Osteocyte (in vitro differentiated cells): ENCODE measurements around the gene DAP. TPM values are rescaled to one million over a fixed set of nuclear protein-coding genes. Genes with fewer than 3 reads are reported as not detected.
"Not testable (repeated sequence)": the region's sequence is repeated elsewhere in the genome, so short reads cannot be mapped to it uniquely, and the experiment has no call there.

ENCODE experiments used
- DNase-seq: peaks from one replicate; pipeline ENCODE4 v3.0.0; 2021; ENCODE audit warnings: mixed read lengths; ENCODE audit not compliant: unreplicated experiment; ENCODE audit errors: extremely low spot score
- H3K27ac Mint-ChIP-seq: one replicate; pipeline ENCODE4 v1.8.0; 2021; ENCODE audit warnings: mild to moderate bottlenecking, mixed read lengths; ENCODE audit not compliant: unreplicated experiment
- H3K27me3 Mint-ChIP-seq: one replicate; pipeline ENCODE4 v1.8.0; 2021; ENCODE audit warnings: mixed read lengths; ENCODE audit not compliant: unreplicated experiment
- H3K36me3 Mint-ChIP-seq: one replicate; pipeline ENCODE4 v1.8.0; 2021; ENCODE audit warnings: mixed read lengths; ENCODE audit not compliant: unreplicated experiment
- H3K4me1 Mint-ChIP-seq: one replicate; pipeline ENCODE4 v1.8.0; 2021; ENCODE audit warnings: mixed read lengths; ENCODE audit not compliant: unreplicated experiment
- H3K4me3 Mint-ChIP-seq: one replicate; pipeline ENCODE4 v1.8.0; 2021; ENCODE audit warnings: mild to moderate bottlenecking, moderate library complexity, mixed read lengths; ENCODE audit not compliant: unreplicated experiment
- H3K9me3 Mint-ChIP-seq: one replicate; pipeline ENCODE4 v1.8.0; 2021; ENCODE audit warnings: mixed read lengths; ENCODE audit not compliant: unreplicated experiment
- total RNA-seq: library from RNA; stranded (reverse); gene quantifications from 2 replicates; pipeline ENCODE4 v1.2.1, GENCODE V29; 2021
- TF ChIP-seq, protein P1 (sequence below): fragments of 200-600 bp; sonication (generic); IDR thresholded peaks from 2 replicates; pipeline ENCODE4 v1.5.0; 2021; ENCODE audit warnings: antibody characterized with exemption, mild to moderate bottlenecking, moderate library complexity

Gene DAP
- total RNA-seq, 1 donor from 2014 or later: 173 TPM

DNA sequence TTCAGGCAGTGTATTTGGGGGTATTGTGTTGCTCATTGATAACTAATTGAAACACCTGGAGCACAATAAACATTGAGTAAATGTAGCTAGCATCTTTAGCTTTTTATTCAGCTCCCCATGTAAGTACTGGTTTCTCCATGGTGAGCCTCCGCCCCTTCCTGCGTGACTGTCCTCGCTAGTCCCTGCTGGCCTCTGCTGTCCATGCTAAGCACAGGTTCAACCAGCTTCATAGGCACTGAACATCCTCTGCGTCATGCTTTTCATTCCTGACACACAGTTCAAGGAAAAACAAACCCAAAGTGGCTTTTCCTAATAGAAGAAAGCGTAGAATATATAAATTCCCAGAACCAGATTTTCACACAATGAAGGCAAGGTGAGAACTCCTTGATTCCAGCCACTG, 27.3 kb upstream of the DAP start:
- Mint-ChIP-seq H3K4me1 (peaks cover 6% of the 10 kb centered on the region), H3K36me3 (no peaks in the 10 kb centered on the region), H3K4me3 (no peak overlapping the region), H3K9me3 (no peaks in the 10 kb centered on the region), H3K27me3 (peaks cover 3% of the 10 kb centered on the region), H3K27ac (no peak overlapping the region)
- TF ChIP-seq, protein P1, sequence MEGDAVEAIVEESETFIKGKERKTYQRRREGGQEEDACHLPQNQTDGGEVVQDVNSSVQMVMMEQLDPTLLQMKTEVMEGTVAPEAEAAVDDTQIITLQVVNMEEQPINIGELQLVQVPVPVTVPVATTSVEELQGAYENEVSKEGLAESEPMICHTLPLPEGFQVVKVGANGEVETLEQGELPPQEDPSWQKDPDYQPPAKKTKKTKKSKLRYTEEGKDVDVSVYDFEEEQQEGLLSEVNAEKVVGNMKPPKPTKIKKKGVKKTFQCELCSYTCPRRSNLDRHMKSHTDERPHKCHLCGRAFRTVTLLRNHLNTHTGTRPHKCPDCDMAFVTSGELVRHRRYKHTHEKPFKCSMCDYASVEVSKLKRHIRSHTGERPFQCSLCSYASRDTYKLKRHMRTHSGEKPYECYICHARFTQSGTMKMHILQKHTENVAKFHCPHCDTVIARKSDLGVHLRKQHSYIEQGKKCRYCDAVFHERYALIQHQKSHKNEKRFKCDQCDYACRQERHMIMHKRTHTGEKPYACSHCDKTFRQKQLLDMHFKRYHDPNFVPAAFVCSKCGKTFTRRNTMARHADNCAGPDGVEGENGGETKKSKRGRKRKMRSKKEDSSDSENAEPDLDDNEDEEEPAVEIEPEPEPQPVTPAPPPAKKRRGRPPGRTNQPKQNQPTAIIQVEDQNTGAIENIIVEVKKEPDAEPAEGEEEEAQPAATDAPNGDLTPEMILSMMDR: no peak
- DNase-seq: no peak

DNA sequence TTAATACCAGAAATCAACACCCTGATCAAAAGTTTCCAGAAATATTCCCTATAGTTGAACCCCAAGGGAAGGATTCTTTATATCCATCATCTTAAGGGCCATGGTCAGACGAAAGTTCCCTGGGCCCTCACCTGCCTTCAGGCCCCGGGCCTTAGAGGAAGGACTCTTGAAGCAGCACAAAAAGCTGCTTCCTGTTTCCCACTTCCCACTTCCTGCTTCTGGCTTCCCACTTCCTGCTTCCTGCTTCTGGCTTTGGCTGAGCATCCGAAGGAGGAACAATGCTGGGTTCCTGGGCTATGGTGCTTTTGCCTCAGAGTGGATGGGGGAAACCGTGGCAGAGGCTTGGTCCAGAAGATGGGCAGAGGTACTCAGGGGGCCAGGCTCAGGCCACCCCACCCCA, 25.8 kb upstream of the DAP start:
- Mint-ChIP-seq H3K4me3 (no peak overlapping the region), H3K27me3 (peaks cover 15% of the 10 kb centered on the region), H3K27ac (no peak overlapping the region), H3K4me1 (peaks cover 5% of the 10 kb centered on the region), H3K9me3 (peaks cover 3% of the 10 kb centered on the region), H3K36me3 (no peaks in the 10 kb centered on the region)
- no peak for DNase-seq
- TF ChIP-seq, protein P1: no peak

DNA sequence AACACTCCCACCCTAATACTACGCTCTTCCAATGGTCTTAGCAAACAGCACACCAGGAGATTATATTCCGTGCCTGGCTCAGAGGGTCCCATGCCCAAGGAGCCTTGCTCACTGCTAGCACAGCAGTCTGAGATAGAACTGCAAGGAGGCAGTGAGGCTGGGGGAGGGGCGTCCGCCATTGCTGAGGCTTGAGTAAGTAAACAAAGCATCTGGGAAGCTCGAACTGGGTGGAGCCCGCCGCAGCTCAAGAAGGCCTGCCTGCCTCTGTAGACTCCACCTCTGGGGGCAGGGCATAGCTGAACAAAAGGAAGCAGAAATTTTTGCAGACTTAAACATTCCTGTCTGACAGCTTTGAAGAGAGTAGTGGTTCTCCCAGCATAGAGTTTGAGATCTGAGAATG, 19.2 kb upstream of the DAP start:
- H3K4me1 Mint-ChIP-seq, H3K27ac Mint-ChIP-seq, H3K36me3 Mint-ChIP-seq, H3K4me3 Mint-ChIP-seq, DNase-seq: not testable (repeated sequence)
- Mint-ChIP-seq H3K9me3 (peaks cover 11% of the 10 kb centered on the region), H3K27me3 (peaks cover 30% of the 10 kb centered on the region)

DNA sequence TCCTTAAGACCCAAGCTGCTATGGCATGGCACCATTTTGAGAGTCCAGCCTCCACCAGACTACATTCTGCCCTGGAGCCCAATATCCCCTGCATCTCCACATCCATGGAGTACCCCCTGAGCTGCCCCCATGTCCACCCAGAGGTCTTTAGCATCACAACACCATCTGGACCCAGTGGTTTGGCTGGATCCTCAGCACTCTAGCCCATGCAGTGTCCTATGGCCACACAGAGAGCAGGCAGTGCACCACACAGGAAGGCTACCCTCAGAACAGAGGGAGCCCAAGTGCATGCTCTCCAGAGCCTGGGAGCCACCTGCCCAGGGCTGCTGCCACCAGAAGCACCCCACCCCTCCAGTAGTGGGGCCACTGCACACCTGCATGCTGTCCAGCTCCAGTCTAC, 18.6 kb upstream of the DAP start:
- no peaks in the 10 kb centered on the region for H3K36me3 Mint-ChIP-seq
- H3K27me3 Mint-ChIP-seq: peaks cover 30% of the 10 kb centered on the region
- peaks cover 11% of the 10 kb centered on the region for H3K9me3 Mint-ChIP-seq
- TF ChIP-seq, protein P1: no peak
- H3K4me1 Mint-ChIP-seq: no peaks in the 10 kb centered on the region
- DNase-seq: no peak
- no peak overlapping the region for H3K27ac Mint-ChIP-seq
- no peak overlapping the region for H3K4me3 Mint-ChIP-seq

DNA sequence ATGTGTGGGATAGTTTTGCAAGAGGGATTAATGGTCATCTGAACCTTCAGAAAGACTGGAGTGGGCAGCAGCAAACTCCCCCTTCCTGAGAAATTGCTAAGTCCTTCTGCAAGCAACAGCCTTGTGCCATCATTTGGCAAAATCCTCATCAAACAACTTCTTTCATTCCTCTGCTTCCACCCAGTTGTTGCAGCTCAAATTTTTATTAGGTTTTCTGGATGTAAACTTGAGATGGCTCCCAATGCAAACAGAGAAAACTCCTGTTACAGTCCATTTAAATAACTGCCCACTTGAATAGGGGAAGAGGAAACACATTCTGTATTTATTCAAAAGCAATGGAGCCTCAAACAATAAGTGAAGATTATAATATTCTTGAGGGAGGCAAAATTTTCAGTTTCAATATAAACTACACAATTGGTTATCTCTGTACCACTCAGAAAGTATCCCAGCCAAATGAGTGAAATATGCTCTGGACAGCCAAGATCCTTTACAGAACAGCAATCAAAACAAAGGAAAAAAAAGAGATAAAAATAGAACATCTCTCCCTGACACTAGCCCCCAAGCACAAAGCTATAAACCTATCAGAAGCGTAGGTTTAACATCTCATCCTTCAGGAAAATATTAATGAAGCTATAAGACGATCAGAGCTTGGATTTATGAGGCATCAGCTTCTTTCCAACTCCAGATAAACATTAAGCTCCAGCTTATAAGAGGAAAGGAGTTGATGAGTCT, 17.3 kb upstream of the DAP start:
- H3K9me3 Mint-ChIP-seq: peaks cover 11% of the 10 kb centered on the region
- TF ChIP-seq, protein P1: no peak
- no peak overlapping the region for H3K27ac Mint-ChIP-seq
- H3K36me3 Mint-ChIP-seq: no peaks in the 10 kb centered on the region
- H3K4me3 Mint-ChIP-seq: no peak overlapping the region
- no peak for DNase-seq
- peaks cover 27% of the 10 kb centered on the region for H3K27me3 Mint-ChIP-seq
- H3K4me1 Mint-ChIP-seq: no peaks in the 10 kb centered on the region
